22Rv1 (cell line): ENCODE data around the gene MREG.

Experiments used
- H3K27ac ChIP-seq: fragments of 450-650 bp; 2 replicates; pipeline ENCODE4 v1.5.1; 2017
- CTCF ChIP-seq: fragments of 450-650 bp; IDR thresholded peaks from 2 replicates; pipeline ENCODE4 v1.5.1; 2017; ENCODE audit warnings: mild to moderate bottlenecking
- ZFX ChIP-seq: fragments of 450-650 bp; IDR thresholded peaks from 2 replicates; pipeline ENCODE4 v1.6.1; 2017; ENCODE audit warnings: antibody characterized with exemption, borderline replicate concordance

MREG gene

GRCh38 chr2:215951558-215951957 is 61.8 kb downstream of the MREG start:
- H3K27ac ChIP-seq: no peak overlapping the region
- TF ChIP-seq ZFX: no peak
- no peak for TF ChIP-seq CTCF

GRCh38 chr2:215949991-215950404 is 63.4 kb downstream of the MREG start:
- TF ChIP-seq CTCF (peak; percentile 55), ZFX (no peak)
- no peak overlapping the region for H3K27ac ChIP-seq

- H3K27ac ChIP-seq: no peak overlapping the region
Observed at GRCh38 chr2:215948051-215948450, 65.3 kb downstream of the MREG start.

GRCh38 chr2:215946586-215946985 is 66.8 kb downstream of the MREG start:
- TF ChIP-seq CTCF: no peak
- TF ChIP-seq ZFX: no peak
- no peak overlapping the region for H3K27ac ChIP-seq

More at GRCh38 chr2:215948051-215948450, 65.3 kb downstream of the MREG start:
- no peak for TF ChIP-seq CTCF
- TF ChIP-seq ZFX: no peak

- TF ChIP-seq CTCF (no peak), ZFX (no peak)
- H3K27ac ChIP-seq: no peak overlapping the region
Observed at GRCh38 chr2:215942194-215942593, 71.2 kb downstream of the MREG start.

- TF ChIP-seq CTCF (no peak), ZFX (no peak)
Observed at GRCh38 chr2:215941726-215942125, 71.6 kb downstream of the MREG start.

GRCh38 chr2:215940645-215941184 is 72.6 kb downstream of the MREG start:
- TF ChIP-seq ZFX (no peak), CTCF (no peak)

More at GRCh38 chr2:215941726-215942125, 71.6 kb downstream of the MREG start:
- no peak overlapping the region for H3K27ac ChIP-seq

More at GRCh38 chr2:215940645-215941184, 72.6 kb downstream of the MREG start:
- no peak overlapping the region for H3K27ac ChIP-seq
